ENCODE measurements around the gene AK2.
"Not testable (repeated sequence)": the region's sequence is repeated elsewhere in the genome, so short reads cannot be mapped to it uniquely, and the experiment has no call there.

The AK2 gene

DNA sequence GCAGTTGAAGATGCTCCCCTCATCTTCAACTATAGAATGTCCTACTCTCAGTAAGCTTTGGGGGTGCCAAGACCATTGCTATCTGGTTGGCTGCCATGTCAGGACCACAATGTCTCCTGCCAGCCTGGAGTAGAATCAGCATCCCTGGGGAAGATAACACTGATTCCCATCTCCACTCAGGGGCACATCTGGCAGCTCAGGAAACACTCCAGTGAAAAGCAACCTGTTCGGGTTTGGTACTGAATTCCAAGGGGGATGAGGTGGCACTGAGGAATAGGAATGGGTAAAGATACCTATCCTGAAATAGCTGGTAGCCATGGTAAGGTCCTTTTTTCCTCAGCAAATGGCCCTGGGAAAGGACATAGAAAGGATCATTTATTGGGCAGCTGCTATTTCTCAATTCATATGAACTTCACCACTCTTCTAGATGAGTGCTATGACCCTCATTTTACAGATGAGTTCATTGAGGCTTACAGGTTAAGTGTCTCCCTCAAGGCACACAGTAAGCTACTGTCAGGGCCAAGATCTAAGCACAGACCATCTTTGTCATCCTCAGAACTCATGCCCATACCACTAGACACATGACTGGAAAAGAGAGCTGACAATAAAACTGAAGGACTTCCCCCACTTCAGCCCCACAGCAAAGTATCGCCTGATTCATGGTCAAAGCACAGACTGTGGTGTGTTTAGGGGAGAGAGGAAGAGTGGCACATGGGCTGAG is 31.4 kb downstream of the AK2 start:
- no peaks in the 10 kb centered on the region for H3K9me3 Mint-ChIP-seq
- DNase-seq: no peak
- no peak overlapping the region for H3K4me3 Mint-ChIP-seq
- H3K4me1 Mint-ChIP-seq (ENCODE audit: low read depth): peaks cover 30% of the 10 kb centered on the region
- peak overlapping the region; percentile 74 for H3K27ac Mint-ChIP-seq
- peaks cover 78% of the 10 kb centered on the region for H3K36me3 Mint-ChIP-seq (ENCODE audit: low read depth)
- H3K27me3 Mint-ChIP-seq: no peaks in the 10 kb centered on the region

DNA sequence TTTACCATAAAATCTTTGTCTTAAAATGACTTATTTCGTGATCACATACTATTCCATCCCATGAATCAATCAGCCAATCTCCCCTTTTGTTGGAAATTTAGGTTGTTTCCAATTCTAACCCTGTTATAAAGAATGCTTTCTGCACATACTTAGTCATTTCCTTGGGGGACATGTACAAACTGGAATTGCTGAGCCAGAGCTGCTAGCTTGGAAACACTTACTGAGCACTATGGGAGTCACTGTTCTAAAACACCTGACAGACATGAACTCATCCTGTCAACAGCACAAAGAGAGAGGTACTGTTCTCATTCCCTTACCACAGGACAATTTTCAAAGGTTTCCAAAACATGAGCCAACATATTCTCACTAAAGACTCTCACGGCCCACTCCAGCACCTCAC is 32.1 kb downstream of the AK2 start:
- DNase-seq: no peak
- Mint-ChIP-seq H3K4me3 (no peak overlapping the region), H3K36me3 (ENCODE audit: low read depth) (peaks cover 71% of the 10 kb centered on the region), H3K4me1 (ENCODE audit: low read depth) (peaks cover 30% of the 10 kb centered on the region), H3K27ac (peak overlapping the region; percentile 74), H3K27me3 (no peaks in the 10 kb centered on the region), H3K9me3 (no peaks in the 10 kb centered on the region)

DNA sequence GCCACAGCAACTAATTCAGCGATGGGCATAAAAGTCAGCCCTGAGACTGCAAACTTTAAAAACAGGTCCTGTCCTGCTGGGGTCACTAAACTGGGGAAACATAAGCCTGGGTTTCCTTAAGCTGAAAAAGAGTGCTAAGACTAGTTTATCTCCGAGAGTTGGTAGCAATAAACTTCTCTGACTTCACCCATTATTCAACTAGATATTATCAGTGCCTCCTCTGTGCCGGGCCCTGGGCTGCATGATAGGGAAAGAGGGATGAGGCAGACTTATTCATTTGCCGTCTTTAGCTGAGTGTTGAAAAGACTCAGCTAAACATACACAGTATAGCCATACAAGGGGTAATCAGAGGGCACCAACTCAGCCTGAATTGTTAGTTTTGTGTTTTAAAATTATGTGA is 33.0 kb downstream of the AK2 start:
- no peak overlapping the region for H3K27ac Mint-ChIP-seq
- H3K36me3 Mint-ChIP-seq (ENCODE audit: low read depth): peaks cover 62% of the 10 kb centered on the region
- H3K4me3 Mint-ChIP-seq: no peak overlapping the region
- H3K4me1 Mint-ChIP-seq (ENCODE audit: low read depth): peaks cover 34% of the 10 kb centered on the region
- H3K27me3 Mint-ChIP-seq: no peaks in the 10 kb centered on the region
- H3K9me3 Mint-ChIP-seq: no peaks in the 10 kb centered on the region
- DNase-seq: no peak

DNA sequence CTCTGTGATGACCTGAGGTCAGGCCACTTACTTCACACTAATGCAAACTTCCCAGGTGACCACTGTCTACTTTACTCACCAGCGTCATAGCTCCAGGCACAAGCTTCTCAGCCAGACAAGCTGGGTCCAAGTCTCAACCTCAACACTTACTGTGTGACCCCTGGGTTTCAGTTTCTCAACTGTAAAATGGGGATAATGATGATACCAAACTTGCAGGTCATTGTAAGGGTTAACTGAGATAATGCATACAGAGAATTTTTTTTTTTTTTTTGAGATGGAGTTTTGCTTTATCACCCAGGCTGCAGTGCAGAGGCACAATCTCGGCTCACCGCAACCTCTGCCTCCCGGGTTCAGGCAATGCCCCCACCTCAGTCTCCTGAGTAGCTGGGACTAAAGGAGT is 34.7 kb downstream of the AK2 start:
- no peak for DNase-seq
- Mint-ChIP-seq H3K4me3 (no peak overlapping the region), H3K27me3 (no peaks in the 10 kb centered on the region), H3K27ac (no peak overlapping the region), H3K36me3 (ENCODE audit: low read depth) (peaks cover 49% of the 10 kb centered on the region), H3K9me3 (no peaks in the 10 kb centered on the region), H3K4me1 (ENCODE audit: low read depth) (peaks cover 46% of the 10 kb centered on the region)

DNA sequence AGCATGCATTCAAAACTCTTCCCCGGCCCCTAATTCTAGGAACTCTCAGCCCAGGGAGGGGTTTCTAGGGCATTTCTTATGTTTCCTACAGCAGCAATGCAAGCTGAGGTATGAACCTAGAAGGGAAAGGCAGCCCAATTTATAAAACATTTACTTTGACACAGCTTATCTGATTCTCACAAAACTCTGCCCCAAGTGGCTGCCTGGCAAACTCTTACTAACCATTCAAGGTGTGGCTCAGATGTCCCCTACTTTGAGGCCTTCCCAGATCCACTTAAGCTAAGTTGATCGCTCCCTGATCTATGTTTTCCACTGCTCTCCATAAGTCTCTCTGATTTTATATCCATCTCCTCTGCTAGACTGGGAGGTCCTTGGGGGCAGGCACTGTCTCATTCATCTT is 35.4 kb downstream of the AK2 start:
- H3K27ac Mint-ChIP-seq: no peak overlapping the region
- no peak for DNase-seq
- H3K4me1 Mint-ChIP-seq (ENCODE audit: low read depth): peaks cover 44% of the 10 kb centered on the region
- H3K9me3 Mint-ChIP-seq: no peaks in the 10 kb centered on the region
- peaks cover 43% of the 10 kb centered on the region for H3K36me3 Mint-ChIP-seq (ENCODE audit: low read depth)
- no peak overlapping the region for H3K4me3 Mint-ChIP-seq
- H3K27me3 Mint-ChIP-seq: no peaks in the 10 kb centered on the region

DNA sequence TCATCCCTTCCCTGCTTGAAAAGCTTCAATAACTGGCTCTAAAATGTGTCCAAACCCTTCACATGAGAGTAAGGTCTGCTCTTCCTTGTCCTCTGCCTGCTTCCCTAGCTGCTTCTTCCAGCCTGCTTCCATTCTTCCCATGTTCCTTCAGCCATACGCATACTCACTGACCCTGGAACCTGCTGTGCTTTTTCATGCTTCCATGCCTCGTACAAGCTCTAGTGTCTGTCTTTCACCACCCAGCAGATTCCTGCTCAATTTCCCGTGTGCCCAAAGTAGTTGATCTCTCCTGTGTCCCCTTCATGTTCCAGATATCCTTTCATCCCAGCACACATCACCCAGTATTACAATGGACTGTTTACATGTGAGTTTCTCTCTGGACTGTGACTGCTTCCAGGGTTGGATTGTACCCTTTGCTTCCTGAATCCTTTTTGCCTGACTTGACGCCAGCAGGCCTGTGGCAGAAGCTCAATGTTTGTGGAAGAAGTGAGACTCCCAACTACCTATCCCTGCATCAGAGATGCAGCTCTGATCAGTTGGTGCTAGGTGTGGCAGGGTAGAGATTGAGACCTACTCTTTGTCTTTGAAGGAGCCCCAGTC is 36.2 kb downstream of the AK2 start:
- no peaks in the 10 kb centered on the region for H3K27me3 Mint-ChIP-seq
- H3K36me3 Mint-ChIP-seq (ENCODE audit: low read depth): peaks cover 35% of the 10 kb centered on the region
- H3K4me3 Mint-ChIP-seq: no peak overlapping the region
- DNase-seq: no peak
- H3K27ac Mint-ChIP-seq: no peak overlapping the region
- no peaks in the 10 kb centered on the region for H3K9me3 Mint-ChIP-seq
- H3K4me1 Mint-ChIP-seq (ENCODE audit: low read depth): peaks cover 36% of the 10 kb centered on the region

DNA sequence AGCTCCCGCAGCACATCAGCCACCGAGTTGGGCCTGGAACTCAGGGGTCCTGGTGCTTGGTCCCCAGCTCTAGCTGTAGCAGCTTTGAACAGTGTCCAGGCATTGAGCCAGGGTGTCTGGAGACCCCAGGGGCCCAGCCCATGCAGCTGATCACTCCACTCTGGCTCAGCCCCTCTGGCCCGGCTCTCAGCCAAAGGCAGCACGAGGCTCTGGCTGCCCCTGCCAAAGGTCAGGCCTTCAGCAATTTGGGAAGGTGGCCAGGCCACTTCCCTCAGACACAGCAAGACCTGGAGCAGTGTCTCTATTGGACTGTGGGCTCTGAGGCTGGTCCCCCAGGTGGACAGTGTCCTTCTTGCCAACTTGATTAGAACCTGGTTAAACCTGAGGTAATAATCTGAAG is 37.7 kb downstream of the AK2 start:
- no peak for DNase-seq
- Mint-ChIP-seq H3K4me1 (ENCODE audit: low read depth) (peaks cover 25% of the 10 kb centered on the region), H3K4me3 (no peak overlapping the region), H3K9me3 (no peaks in the 10 kb centered on the region), H3K36me3 (ENCODE audit: low read depth) (peaks cover 24% of the 10 kb centered on the region), H3K27me3 (no peaks in the 10 kb centered on the region), H3K27ac (no peak overlapping the region)

DNA sequence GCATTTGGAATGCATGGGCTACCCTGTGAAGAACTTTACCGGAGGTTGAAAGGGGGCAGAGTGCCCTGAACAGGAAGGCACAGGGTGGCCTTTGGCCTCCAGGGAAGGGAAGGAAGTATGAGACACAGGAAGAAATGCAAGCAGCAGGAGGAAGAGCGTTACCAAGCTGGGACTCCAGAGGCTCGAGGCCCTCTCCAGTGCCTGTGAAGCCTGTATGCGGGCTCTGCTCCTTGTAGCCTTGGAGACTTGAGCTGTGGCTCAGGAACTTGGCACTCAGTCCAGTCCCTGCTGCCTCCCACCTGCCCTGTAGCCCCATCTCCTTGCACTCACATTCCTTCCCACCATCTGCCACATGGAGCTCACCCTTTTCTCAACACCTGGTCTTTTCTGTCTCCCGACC is 38.6 kb downstream of the AK2 start:
- Mint-ChIP-seq H3K36me3 (ENCODE audit: low read depth) (peaks cover 19% of the 10 kb centered on the region), H3K27me3 (no peaks in the 10 kb centered on the region), H3K4me1 (ENCODE audit: low read depth) (peaks cover 28% of the 10 kb centered on the region), H3K27ac (peak overlapping the region; percentile 15), H3K9me3 (no peaks in the 10 kb centered on the region), H3K4me3 (no peak overlapping the region)
- no peak for DNase-seq

DNA sequence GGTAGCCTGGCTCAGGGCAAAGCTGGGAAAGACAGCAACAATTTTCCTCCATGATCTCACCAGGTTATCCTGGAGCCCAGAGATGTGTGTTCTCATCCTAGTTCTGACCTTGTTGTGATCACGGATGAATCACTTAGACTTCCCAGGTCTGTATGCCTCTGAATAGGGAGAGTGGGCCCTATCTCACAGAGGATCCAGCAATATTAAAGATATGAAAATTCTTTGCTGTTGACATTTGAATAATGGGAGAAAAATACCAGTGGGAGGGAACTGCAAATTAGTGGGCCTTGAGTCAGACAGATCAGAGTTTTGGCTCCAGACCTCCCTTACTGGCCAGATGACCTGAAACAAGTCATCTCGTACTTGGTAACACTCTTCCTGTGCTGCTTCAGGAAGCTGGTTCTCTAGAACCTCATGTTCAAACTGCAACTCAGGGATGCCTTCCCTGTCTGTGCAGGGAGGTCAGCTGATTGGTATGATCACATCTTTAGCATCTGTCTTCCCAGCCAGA is 39.2 kb downstream of the AK2 start:
- Mint-ChIP-seq H3K36me3 (ENCODE audit: low read depth) (peaks cover 16% of the 10 kb centered on the region), H3K4me1 (ENCODE audit: low read depth) (peaks cover 28% of the 10 kb centered on the region), H3K27me3 (no peaks in the 10 kb centered on the region), H3K4me3 (no peak overlapping the region), H3K9me3 (no peaks in the 10 kb centered on the region), H3K27ac (peak overlapping the region; percentile 15)
- no peak for DNase-seq

DNA sequence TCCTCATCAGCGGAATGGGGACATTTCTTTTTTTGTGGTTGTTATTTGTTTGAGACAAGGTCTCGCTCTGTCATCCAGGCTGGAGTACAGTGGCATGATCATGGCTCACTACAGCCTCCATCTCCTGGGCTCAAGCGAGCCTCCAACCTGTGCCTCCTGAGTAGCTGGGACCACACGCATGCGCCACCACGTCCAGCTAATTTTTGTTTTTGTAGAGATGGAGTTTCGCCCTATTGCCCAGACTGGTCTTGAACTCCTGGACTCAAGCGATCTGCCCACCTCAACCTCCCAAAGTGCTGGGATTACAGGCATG is 43.4 kb downstream of the AK2 start:
- not testable (repeated sequence) for DNase-seq; H3K4me3 Mint-ChIP-seq; H3K36me3 Mint-ChIP-seq (ENCODE audit: low read depth); H3K27me3 Mint-ChIP-seq; H3K9me3 Mint-ChIP-seq
- Mint-ChIP-seq H3K4me1 (ENCODE audit: low read depth) (peaks cover 52% of the 10 kb centered on the region), H3K27ac (peak overlapping the region; percentile 88)

DNA sequence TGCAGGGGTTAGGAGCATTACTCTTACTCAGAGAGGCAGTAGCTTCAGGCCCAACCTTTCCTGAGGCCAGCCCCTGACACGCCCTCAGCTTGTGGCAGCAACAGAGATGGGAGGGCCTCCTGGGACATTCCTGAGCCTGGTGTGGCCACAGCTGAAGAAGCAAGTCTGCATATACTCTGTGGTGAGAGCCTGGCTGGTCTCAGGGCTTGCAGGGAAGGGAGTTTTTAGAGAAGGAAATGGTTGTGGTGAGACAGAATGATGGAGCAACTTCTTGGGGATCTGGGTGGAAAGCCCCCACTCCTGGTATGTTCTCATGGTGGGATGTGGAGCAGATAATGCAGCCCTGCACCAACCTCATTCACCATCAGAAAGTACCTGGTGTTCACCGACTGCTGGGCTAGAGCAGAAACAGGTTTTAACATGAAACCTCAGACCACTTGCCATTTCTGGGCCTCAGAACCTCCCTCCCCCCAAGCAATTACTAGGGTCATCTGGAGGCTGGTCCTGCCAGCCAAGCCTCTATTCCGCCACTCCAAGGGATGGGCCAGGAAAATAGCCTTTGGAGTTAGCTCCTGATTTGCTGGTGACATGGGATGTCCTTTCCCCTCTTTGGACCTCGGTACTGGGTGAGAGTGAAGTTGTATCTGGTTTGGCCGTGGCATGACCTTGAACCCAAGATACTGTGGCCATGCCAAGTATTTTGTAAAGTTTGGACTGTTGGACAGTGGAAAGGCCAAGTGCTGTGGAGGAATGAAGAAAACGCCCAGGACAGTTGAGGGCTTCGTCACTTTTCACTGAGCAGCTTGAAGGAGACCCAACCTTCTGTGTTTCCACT is 44.0 kb downstream of the AK2 start:
- no peaks in the 10 kb centered on the region for H3K27me3 Mint-ChIP-seq
- H3K4me1 Mint-ChIP-seq (ENCODE audit: low read depth): peaks cover 47% of the 10 kb centered on the region
- H3K4me3 Mint-ChIP-seq: peak overlapping the region; percentile 33
- H3K36me3 Mint-ChIP-seq (ENCODE audit: low read depth): peaks cover 7% of the 10 kb centered on the region
- peak; percentile 66 for DNase-seq
- peak overlapping the region; percentile 88 for H3K27ac Mint-ChIP-seq
- H3K9me3 Mint-ChIP-seq: no peaks in the 10 kb centered on the region

DNA sequence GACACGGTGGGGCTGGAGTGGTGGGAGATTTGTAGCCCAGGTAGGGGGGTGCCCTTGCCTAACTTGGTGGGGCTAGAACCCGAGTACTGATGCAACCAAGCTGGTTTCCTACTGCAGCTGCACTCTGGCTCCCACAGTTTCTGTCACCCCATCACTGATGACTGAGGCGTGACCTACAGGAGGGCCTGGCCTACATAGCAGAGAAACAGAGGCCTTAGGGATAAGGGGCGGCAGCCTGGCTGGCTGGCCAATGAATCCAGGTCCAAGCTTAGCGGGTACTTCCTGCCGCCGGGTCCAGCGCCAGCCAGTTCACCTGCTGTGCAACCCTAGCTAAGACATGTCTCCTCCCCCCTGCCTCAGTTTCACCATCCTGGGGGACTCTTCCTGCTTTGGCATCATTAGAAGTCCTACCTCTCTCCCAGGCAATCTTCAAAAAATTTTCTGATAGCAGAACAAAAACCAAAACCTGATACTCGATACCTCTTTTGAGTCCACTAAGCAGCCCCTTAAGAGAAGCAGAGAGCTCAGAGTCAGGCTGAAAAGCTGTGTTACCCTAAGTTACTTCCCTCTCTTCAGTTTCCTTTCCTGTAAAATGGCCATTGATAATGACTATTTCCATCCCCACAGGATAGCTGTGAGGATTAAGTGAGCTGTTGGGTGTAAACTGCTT is 44.7 kb downstream of the AK2 start:
- no peak for DNase-seq
- Mint-ChIP-seq H3K27me3 (no peaks in the 10 kb centered on the region), H3K27ac (peak overlapping the region; percentile 88), H3K4me1 (ENCODE audit: low read depth) (peaks cover 44% of the 10 kb centered on the region), H3K9me3 (no peaks in the 10 kb centered on the region), H3K36me3 (ENCODE audit: low read depth) (peaks cover 3% of the 10 kb centered on the region), H3K4me3 (peak overlapping the region; percentile 33)

DNA sequence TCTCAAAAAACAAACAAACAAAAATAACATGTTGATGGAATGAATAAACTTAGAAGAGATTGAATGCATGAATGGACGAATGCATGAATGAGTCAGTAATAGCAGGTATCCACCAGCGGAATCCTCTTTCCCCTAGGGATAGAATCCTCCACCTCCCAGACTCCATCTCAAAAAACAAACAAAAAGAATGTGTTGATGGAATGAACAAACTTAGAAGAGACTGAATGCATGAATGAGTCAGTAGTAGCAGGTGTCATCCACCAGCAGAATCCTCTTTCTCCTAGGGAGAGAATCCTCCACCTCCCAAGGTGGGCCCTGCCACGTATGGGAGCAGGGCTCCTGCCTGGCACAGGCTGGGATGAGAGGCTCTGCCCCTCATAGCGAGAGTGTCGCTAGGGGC is 45.3 kb downstream of the AK2 start:
- H3K4me3 Mint-ChIP-seq: no peak overlapping the region
- peaks cover 3% of the 10 kb centered on the region for H3K36me3 Mint-ChIP-seq (ENCODE audit: low read depth)
- no peaks in the 10 kb centered on the region for H3K27me3 Mint-ChIP-seq
- H3K9me3 Mint-ChIP-seq: no peaks in the 10 kb centered on the region
- H3K4me1 Mint-ChIP-seq (ENCODE audit: low read depth): peaks cover 46% of the 10 kb centered on the region
- no peak for DNase-seq
- peak overlapping the region; percentile 44 for H3K27ac Mint-ChIP-seq

DNA sequence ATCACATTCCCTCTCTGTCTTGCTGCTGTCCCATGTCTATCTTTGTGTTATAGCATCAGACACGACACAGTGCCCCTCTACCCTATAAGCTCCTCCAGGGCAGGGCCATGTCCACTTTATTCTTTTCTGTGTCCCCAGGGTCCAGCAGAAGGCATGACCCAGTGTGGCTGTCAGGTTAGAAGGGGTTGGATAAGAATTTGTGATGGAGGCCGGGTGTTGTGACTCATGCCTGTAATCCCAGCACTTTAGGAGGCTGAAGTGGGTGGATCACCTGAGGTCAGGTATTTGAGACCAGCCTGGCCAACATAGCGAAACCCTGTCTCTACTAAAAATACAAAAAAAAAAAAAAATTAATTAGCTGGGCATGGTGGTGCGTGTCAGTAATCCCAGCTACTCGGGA is 45.8 kb downstream of the AK2 start:
- peaks cover 46% of the 10 kb centered on the region for H3K4me1 Mint-ChIP-seq (ENCODE audit: low read depth)
- no peak overlapping the region for H3K4me3 Mint-ChIP-seq
- H3K9me3 Mint-ChIP-seq: no peaks in the 10 kb centered on the region
- peaks cover 3% of the 10 kb centered on the region for H3K36me3 Mint-ChIP-seq (ENCODE audit: low read depth)
- H3K27ac Mint-ChIP-seq: peak overlapping the region; percentile 44
- no peaks in the 10 kb centered on the region for H3K27me3 Mint-ChIP-seq
- no peak for DNase-seq
